T-cell (primary cell): ENCODE data around the gene FJX1. TPM values are rescaled to one million over a fixed set of nuclear protein-coding genes. Genes with fewer than 3 reads are reported as not detected.

ENCODE experiments used
- ATAC-seq, 4 experiments: fragments of 200-7000 bp in 3 of 4; fragments of 150-1000 bp in 1 of 4; cut with Tn5 transposase; replicated peaks in 1 of 4; 1 replicate in 3 of 4; 2 replicates in 1 of 4; pipeline ENCODE4 v1.10.0; 2021; ENCODE audit warnings: moderate library complexity in 3 of 4, mild to moderate bottlenecking in 2 of 4, moderate number of reproducible peaks in 1 of 4
- CTCF ChIA-PET, 2 donors: fragments of 300-600 bp; sonication (Branson Sonifier 250); formaldehyde crosslinking; loops; one replicate each; lab custom pipeline; 2022; ENCODE audit warnings: antibody characterized with exemption in 2 of 2; lab: Charles Lee
- POLR2A ChIA-PET, 2 donors: fragments of 300-600 bp; sonication (Branson Sonifier 250); formaldehyde crosslinking; loops; one replicate each; lab custom pipeline; 2022; ENCODE audit warnings: antibody characterized with exemption in 2 of 2; lab: Charles Lee
- DNase-seq, 35 experiments: peaks; one replicate each; pipeline versions ENCODE4 v3.0.0 to v3.0.0-alpha.2; 2013 to 2023
- H3K27ac ChIP-seq: one replicate; pipeline ENCODE4 v1.5.1; 2013; ENCODE audit warnings: low read length
- H3K27me3 ChIP-seq, 2 experiments: replicated peaks in 1 of 2; 1 replicate in 1 of 2; 2 replicates in 1 of 2; pipeline versions ENCODE4 v1.6.1 to v1.7.0; 2013; ENCODE audit warnings: low read length in 1 of 2, mixed read lengths in 1 of 2; ENCODE audit not compliant: control insufficient read depth in 2 of 2, insufficient read depth in 2 of 2; ENCODE audit errors: extremely low read depth in 1 of 2
- H3K36me3 ChIP-seq, 2 donors: 1 replicate in 1 of 2; 2 replicates in 1 of 2; pipeline versions ENCODE4 v1.6.1 to v1.7.0; 2013; ENCODE audit warnings: low read length in 1 of 2; ENCODE audit not compliant: control insufficient read depth in 2 of 2, insufficient read depth in 1 of 2; ENCODE audit errors: extremely low read depth in 1 of 2
- H3K4me1 ChIP-seq, 2 experiments: 1 replicate in 1 of 2; 2 replicates in 1 of 2; pipeline versions ENCODE4 v1.6.1 to v1.7.0; 2013; ENCODE audit warnings: low read length in 2 of 2, mixed read lengths in 1 of 2; ENCODE audit not compliant: insufficient read depth in 2 of 2, control insufficient read depth in 1 of 2; ENCODE audit errors: extremely low read depth in 1 of 2
- H3K4me3 ChIP-seq, 2 donors: 1 replicate in 1 of 2; 2 replicates in 1 of 2; pipeline versions ENCODE4 v1.5.1 to v1.7.0; 2013; ENCODE audit warnings: mild to moderate bottlenecking in 2 of 2, low read length in 1 of 2, moderate library complexity in 1 of 2; ENCODE audit not compliant: control insufficient read depth in 1 of 2; ENCODE audit errors: extremely low read depth in 1 of 2
- H3K9me3 ChIP-seq: 2 replicates; pipeline ENCODE4 v1.7.0; 2013
- H3K27ac Mint-ChIP-seq, 2 donors: one replicate each; pipeline ENCODE4 v1.8.0; 2020 to 2021; ENCODE audit warnings: mild to moderate bottlenecking in 2 of 2, mixed read lengths in 2 of 2
- H3K27me3 Mint-ChIP-seq, 2 donors: one replicate each; pipeline ENCODE4 v1.8.0; 2021 to 2022; ENCODE audit warnings: mixed read lengths in 2 of 2
- H3K36me3 Mint-ChIP-seq: one replicate; pipeline ENCODE4 v1.8.0; 2021; ENCODE audit warnings: mixed read lengths
- H3K4me1 Mint-ChIP-seq, 3 donors: one replicate each; pipeline ENCODE4 v1.8.0; 2020 to 2022; ENCODE audit warnings: mixed read lengths in 3 of 3, mild to moderate bottlenecking in 1 of 3
- H3K4me3 Mint-ChIP-seq, 3 donors: one replicate each; pipeline ENCODE4 v1.8.0; 2020 to 2022; ENCODE audit warnings: mild to moderate bottlenecking in 3 of 3, mixed read lengths in 3 of 3, moderate library complexity in 3 of 3
- H3K9me3 Mint-ChIP-seq, 3 donors: one replicate each; pipeline ENCODE4 v1.8.0; 2020 to 2022; ENCODE audit warnings: mixed read lengths in 3 of 3
- WGBS: methylation state at CpG from one replicate; pipeline ENCODE4 v1.1.5; 2013; ENCODE audit warnings: missing lambda C conversion rate; ENCODE audit not compliant: insufficient coverage; 5-methylcytosine and 5-hydroxymethylcytosine counted together
- total RNA-seq, 35 experiments: library from RNA in 6 of 35; stranded (reverse) in 6 of 35; fragments of 120-200 nt in 1 of 35; gene quantifications; one replicate each; pipeline versions ENCODE4 v1.2.1 to v1.2.4 and lab custom pipeline; 2013 to 2026

Gene FJX1
- total RNA-seq, 5 donors from 2014 or later (not counting 1 experiment from before 2014, with no cell fraction given) = 0.23 TPM; not detected in 4

DNA sequence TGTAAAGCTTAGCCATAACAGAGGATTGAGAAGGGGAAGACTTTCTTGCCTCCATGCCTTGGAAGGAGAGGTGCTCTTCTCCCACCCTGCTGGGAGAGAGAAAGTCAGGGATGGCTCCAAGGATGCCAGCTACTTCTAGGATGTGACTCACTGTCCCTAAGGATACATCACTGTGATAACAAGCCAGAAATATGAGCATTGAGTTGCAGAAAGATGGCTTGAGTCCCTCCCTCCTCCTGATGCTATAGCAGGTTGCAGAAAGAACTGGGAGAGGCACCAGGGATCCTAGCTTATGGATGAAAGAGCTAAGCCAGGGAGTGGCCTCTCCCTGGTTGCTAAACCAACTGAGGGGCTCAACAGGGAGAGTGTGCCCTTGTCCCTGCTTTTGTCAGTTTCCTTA, 27.8 kb upstream of the FJX1 start:
- Mint-ChIP-seq H3K27me3 (peaks cover 28 to 29% of the 10 kb centered on the region in 2 donors), H3K4me1 (no peaks in the 10 kb centered on the region), H3K36me3 (no peaks in the 10 kb centered on the region), H3K4me3 (no peak overlapping the region), H3K27ac (no peak overlapping the region), H3K9me3 (no peaks in the 10 kb centered on the region)
- Histone ChIP-seq H3K4me1 (no peaks in the 10 kb centered on the region), H3K4me3 (no peak overlapping the region), H3K27ac (no peak overlapping the region), H3K27me3 (peaks cover 0 to 14% of the 10 kb centered on the region in 2 experiments), H3K36me3 (no peaks in the 10 kb centered on the region), H3K9me3 (no peaks in the 10 kb centered on the region)
- ChIA-PET CTCF (no interaction called here), POLR2A (no interaction called here)
- ATAC-seq = no peak
- DNase-seq = no peak

DNA sequence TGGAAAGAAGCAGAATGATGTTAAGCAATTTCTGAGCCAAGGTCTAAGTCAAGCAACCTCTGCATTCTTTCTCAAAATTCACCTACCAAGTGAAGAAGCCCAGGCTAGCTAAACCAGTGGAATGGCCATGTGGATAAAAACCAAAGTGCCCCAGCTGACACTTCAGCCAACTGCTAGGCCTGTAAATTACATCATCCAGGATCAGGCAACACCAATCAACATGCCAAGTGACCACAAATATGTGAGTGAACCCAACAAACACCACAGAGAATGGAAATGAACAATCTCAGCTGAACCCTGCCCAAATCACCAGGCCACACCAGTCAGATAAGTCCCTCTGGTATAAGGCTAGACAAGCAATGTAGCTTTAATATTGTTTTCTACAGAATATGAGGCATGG, 25.1 kb upstream of the FJX1 start:
- Mint-ChIP-seq H3K4me3 (no peak overlapping the region), H3K27ac (no peak overlapping the region), H3K36me3 (no peaks in the 10 kb centered on the region), H3K9me3 (no peaks in the 10 kb centered on the region), H3K4me1 (no peaks in the 10 kb centered on the region), H3K27me3 (peaks cover 28 to 34% of the 10 kb centered on the region in 2 donors)
- Histone ChIP-seq H3K4me3 (no peak overlapping the region), H3K36me3 (no peaks in the 10 kb centered on the region), H3K4me1 (no peaks in the 10 kb centered on the region), H3K27me3 (peaks cover 0 to 14% of the 10 kb centered on the region in 2 experiments), H3K9me3 (no peaks in the 10 kb centered on the region), H3K27ac (no peak overlapping the region)
- ATAC-seq = no peak
- CTCF ChIA-PET = no interaction called here
- POLR2A ChIA-PET = interaction anchor here in 1 of 2 donors (0.6 kb wide), 1 partner anchor 746 kb away, joined by 3 read pairs; no protein-coding TSS in a partner anchor
- no peak for DNase-seq

DNA sequence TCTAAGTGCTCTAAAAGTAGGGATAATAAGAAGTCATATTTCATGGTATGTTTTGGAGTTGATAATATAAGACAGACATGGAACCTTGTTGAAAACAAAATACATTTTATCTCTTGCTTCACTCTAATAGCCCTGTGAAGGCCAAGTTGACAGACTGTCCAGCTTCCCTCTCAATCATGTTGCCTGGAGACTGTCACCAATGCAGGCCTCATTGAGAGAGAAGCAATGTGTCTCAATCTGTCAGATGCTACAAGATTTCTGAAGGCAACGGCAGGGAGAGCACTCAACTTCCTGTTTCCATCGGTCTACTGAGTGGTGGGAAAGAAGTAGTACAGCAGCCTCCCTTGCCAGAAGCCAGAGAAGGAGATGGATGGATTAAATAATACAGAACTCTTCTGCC, 23.6 kb upstream of the FJX1 start:
- peaks cover 23 to 38% of the 10 kb centered on the region in 2 donors for H3K27me3 Mint-ChIP-seq

GRCh38 chr11:35598254-35599125, 19.8 kb upstream of the FJX1 start:
- Mint-ChIP-seq H3K9me3 (no peaks in the 10 kb centered on the region), H3K4me3 (no peak overlapping the region), H3K27ac (no peak overlapping the region), H3K4me1 (no peaks in the 10 kb centered on the region), H3K27me3 (peaks cover 31 to 47% of the 10 kb centered on the region in 2 donors), H3K36me3 (no peaks in the 10 kb centered on the region)
- ATAC-seq = no peak
- H3K4me3 ChIP-seq = no peak overlapping the region
- H3K27ac ChIP-seq = no peak overlapping the region
- CTCF ChIA-PET = no interaction called here
- DNase-seq = no peak
- no peaks in the 10 kb centered on the region for H3K9me3 ChIP-seq
- H3K36me3 ChIP-seq = no peaks in the 10 kb centered on the region
- H3K4me1 ChIP-seq = no peaks in the 10 kb centered on the region
- WGBS = 50% methylated on average over 3 of the region's 3 CpGs
- POLR2A ChIA-PET = no interaction called here
- peaks cover 3 to 8% of the 10 kb centered on the region in 2 experiments for H3K27me3 ChIP-seq

More for the DNA sequence above, 23.6 kb upstream of the FJX1 start:
- no peak overlapping the region for H3K4me3 Mint-ChIP-seq
- DNase-seq (no peak), ATAC-seq (no peak)
- POLR2A ChIA-PET = no interaction called here
- no peaks in the 10 kb centered on the region for H3K9me3 ChIP-seq
- no peaks in the 10 kb centered on the region for H3K4me1 ChIP-seq
- H3K27me3 ChIP-seq = peaks cover 0 to 9% of the 10 kb centered on the region in 2 experiments
- H3K9me3 Mint-ChIP-seq = no peaks in the 10 kb centered on the region
- H3K27ac Mint-ChIP-seq = no peak overlapping the region
- no peaks in the 10 kb centered on the region for H3K36me3 ChIP-seq
- CTCF ChIA-PET = interaction anchor here in 1 of 2 donors (0.7 kb wide), 1 partner anchor 1597 kb away, joined by 4 read pairs; no protein-coding TSS in a partner anchor
- H3K36me3 Mint-ChIP-seq = no peaks in the 10 kb centered on the region
- no peak overlapping the region for H3K27ac ChIP-seq
- H3K4me3 ChIP-seq = no peak overlapping the region
- WGBS = 14% methylated on average over 1 of the region's 2 CpGs
- H3K4me1 Mint-ChIP-seq = no peaks in the 10 kb centered on the region

GRCh38 chr11:35600331-35600838, 17.9 kb upstream of the FJX1 start:
- no peak for DNase-seq
- H3K27me3 Mint-ChIP-seq = peaks cover 36 to 54% of the 10 kb centered on the region in 2 donors
- 85% methylated on average over 3 of the region's 4 CpGs for WGBS

GRCh38 chr11:35602160-35602793, 16.0 kb upstream of the FJX1 start:
- ATAC-seq (no peak), DNase-seq (no peak)
- Mint-ChIP-seq H3K4me1 (no peaks in the 10 kb centered on the region), H3K9me3 (no peaks in the 10 kb centered on the region), H3K27me3 (peaks cover 35 to 51% of the 10 kb centered on the region in 2 donors), H3K27ac (no peak overlapping the region), H3K4me3 (no peak overlapping the region), H3K36me3 (no peaks in the 10 kb centered on the region)
- POLR2A ChIA-PET = no interaction called here
- Histone ChIP-seq H3K27ac (no peak overlapping the region), H3K36me3 (no peaks in the 10 kb centered on the region), H3K4me3 (no peak overlapping the region), H3K4me1 (no peaks in the 10 kb centered on the region), H3K9me3 (no peaks in the 10 kb centered on the region), H3K27me3 (peaks cover 3 to 9% of the 10 kb centered on the region in 2 experiments)
- CTCF ChIA-PET = no interaction called here
- WGBS = 45% methylated on average over 3 of the region's 5 CpGs

More at GRCh38 chr11:35600331-35600838, 17.9 kb upstream of the FJX1 start:
- Mint-ChIP-seq H3K9me3 (no peaks in the 10 kb centered on the region), H3K4me1 (no peaks in the 10 kb centered on the region), H3K36me3 (no peaks in the 10 kb centered on the region), H3K4me3 (no peak overlapping the region), H3K27ac (no peak overlapping the region)
- Histone ChIP-seq H3K9me3 (no peaks in the 10 kb centered on the region), H3K4me3 (no peak overlapping the region), H3K27ac (no peak overlapping the region), H3K27me3 (peaks cover 3 to 11% of the 10 kb centered on the region in 2 experiments), H3K36me3 (no peaks in the 10 kb centered on the region), H3K4me1 (no peaks in the 10 kb centered on the region)
- ChIA-PET POLR2A (no interaction called here), CTCF (no interaction called here)
- no peak for ATAC-seq
